ENCODE results near the gene CHMP2B.

Gene CHMP2B

DNA sequence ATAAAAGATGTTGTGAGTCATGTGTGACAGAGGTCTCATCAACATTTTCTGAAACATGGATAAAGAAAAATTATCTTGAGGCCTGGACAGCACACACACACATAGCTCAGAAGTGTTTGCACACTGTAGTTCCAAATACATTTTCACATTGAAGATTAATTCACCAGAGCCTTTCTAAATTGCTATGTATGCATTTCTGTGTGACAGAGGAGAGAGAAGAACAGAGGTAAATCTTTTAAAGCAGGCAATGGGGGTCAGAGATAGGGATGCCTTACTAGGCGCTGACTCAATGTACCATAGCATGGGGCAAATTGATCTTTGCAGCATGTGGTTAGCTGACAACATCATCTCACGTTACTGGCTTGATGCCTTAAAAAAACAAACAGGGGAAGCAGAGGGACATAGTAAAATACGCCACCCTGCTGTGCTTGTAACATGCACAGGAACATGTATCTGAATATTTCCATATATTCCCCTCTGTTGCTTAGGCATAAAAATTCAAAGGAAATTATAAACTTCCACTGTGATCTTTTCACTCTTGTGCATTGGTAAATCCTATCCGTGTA is 41.6 kb downstream of the CHMP2B start:
- no peak for TF ChIP-seq CTCF (IDR thresholded peaks at IDR 0.05)
- no peak for DNase-seq
- H3K4me3 ChIP-seq: no peak overlapping the region
- no peaks in the 10 kb centered on the region for H3K4me1 ChIP-seq
- intact Hi-C loops (cut with DNase I; ENCODE audit: low total_unique reads): no loop called here
- no peaks in the 10 kb centered on the region for H3K36me3 ChIP-seq
- no peaks in the 10 kb centered on the region for H3K9me3 ChIP-seq
- H3K27me3 ChIP-seq: no peaks in the 10 kb centered on the region
- no peak overlapping the region for H3K27ac ChIP-seq

DNA sequence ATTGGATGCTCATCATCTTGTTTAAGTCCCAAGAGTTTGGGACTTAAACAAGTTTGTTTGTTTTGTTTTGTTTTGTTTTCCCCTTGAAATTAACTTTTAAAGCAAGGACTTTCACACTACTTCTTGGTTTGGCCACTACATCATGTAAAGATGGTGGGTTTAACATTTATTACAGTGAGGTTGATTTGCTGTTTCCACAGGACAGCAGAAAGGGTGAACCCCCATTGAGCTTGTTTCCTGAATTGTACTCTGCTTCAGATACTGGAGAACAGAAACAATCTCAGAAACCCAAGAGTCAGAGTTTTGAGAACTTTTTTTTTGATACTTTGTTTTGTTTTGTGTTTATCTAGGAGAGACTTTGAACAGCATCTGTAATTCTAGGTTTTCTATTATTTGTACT is 42.6 kb downstream of the CHMP2B start:
- no peaks in the 10 kb centered on the region for H3K36me3 ChIP-seq
- H3K4me3 ChIP-seq: no peak overlapping the region
- TF ChIP-seq CTCF (IDR thresholded peaks at IDR 0.05): no peak
- H3K27me3 ChIP-seq: no peaks in the 10 kb centered on the region
- DNase-seq: no peak
- intact Hi-C loops (cut with DNase I; ENCODE audit: low total_unique reads): no loop called here
- H3K27ac ChIP-seq: no peak overlapping the region
- no peaks in the 10 kb centered on the region for H3K4me1 ChIP-seq
- H3K9me3 ChIP-seq: no peaks in the 10 kb centered on the region

GRCh38 chr3:87270908-87271700 is 44.0 kb downstream of the CHMP2B start:
- Histone ChIP-seq H3K36me3 (no peaks in the 10 kb centered on the region), H3K4me3 (no peak overlapping the region), H3K4me1 (no peaks in the 10 kb centered on the region), H3K27ac (no peak overlapping the region), H3K27me3 (no peaks in the 10 kb centered on the region), H3K9me3 (no peaks in the 10 kb centered on the region)
- DNase-seq: no peak
- intact Hi-C loops (cut with DNase I; ENCODE audit: low total_unique reads): no loop called here
- TF ChIP-seq CTCF (IDR thresholded peaks at IDR 0.05): no peak

- Histone ChIP-seq H3K4me3 (no peak overlapping the region), H3K36me3 (no peaks in the 10 kb centered on the region), H3K4me1 (no peaks in the 10 kb centered on the region), H3K27me3 (no peaks in the 10 kb centered on the region), H3K9me3 (no peaks in the 10 kb centered on the region), H3K27ac (no peak overlapping the region)
- intact Hi-C loops (cut with DNase I; ENCODE audit: low total_unique reads): no loop called here
- no peak for DNase-seq
- TF ChIP-seq CTCF (IDR thresholded peaks at IDR 0.05): no peak
Measured at GRCh38 chr3:87272718-87273341, 45.7 kb downstream of the CHMP2B start.

GRCh38 chr3:87276484-87276883 is 49.4 kb downstream of the CHMP2B start, which contains the start of gene POU1F1:
TSS of gene POU1F1 (minus strand) at chr3:87276584. CDS start at chr3:87276462, 122 bp downstream.
- TF ChIP-seq CTCF (IDR thresholded peaks at IDR 0.05): no peak
- no peaks in the 10 kb centered on the region for H3K4me1 ChIP-seq
- no peaks in the 10 kb centered on the region for H3K9me3 ChIP-seq
- no peaks in the 10 kb centered on the region for H3K36me3 ChIP-seq
- intact Hi-C loops (cut with DNase I; ENCODE audit: low total_unique reads): no loop called here
- no peak for DNase-seq
- no peaks in the 10 kb centered on the region for H3K27me3 ChIP-seq
- no peak within 1 kb of the TSS for H3K27ac ChIP-seq
- no peak within 1 kb of the TSS for H3K4me3 ChIP-seq

Data from tibial artery (tissue), 4 donors.